Measurements from ENCODE around the gene DPAGT1. TPM values are rescaled to one million over a fixed set of nuclear protein-coding genes. Genes with fewer than 3 reads are reported as not detected.

Gene DPAGT1
- total RNA-seq = 10 to 100 TPM; 34.3 to 65.5 (median 53.1) TPM
- polyA plus RNA-seq = 10 to 100 TPM; 26.8 to 73.9 (median 33.5) TPM
- long read RNA-seq, donor 1, transcript DPAGT1-201 (9 exons, 2,205 nt) = major isoform, 24 of 76 reads
- long read RNA-seq, donor 1, partial matches to known transcripts = 49 of 76 reads
- long read RNA-seq, donor 1, other reads (novel, unspliced or antisense) = 0 of 76 reads
- long read RNA-seq, donor 2, transcript DPAGT1-201 (9 exons, 2,205 nt) = major isoform, 11 of 18 reads
- long read RNA-seq, donor 2, partial matches to known transcripts = 5 of 18 reads
- long read RNA-seq, donor 2, other reads (novel, unspliced or antisense) = 0 of 18 reads
- long read RNA-seq, donor 3, transcript DPAGT1-201 (9 exons, 2,205 nt) = major isoform, 22 of 37 reads
- long read RNA-seq, donor 3, partial matches to known transcripts = 10 of 37 reads
- long read RNA-seq, donor 3, other reads (novel, unspliced or antisense) = 0 of 37 reads
- long read RNA-seq, donor 4, transcript DPAGT1-201 (9 exons, 2,205 nt) = major isoform, 32 of 41 reads
- long read RNA-seq, donor 4, partial matches to known transcripts = 6 of 41 reads
- long read RNA-seq, donor 4, other reads (novel, unspliced or antisense) = 2 of 41 reads
- long read RNA-seq, donor 5, transcript DPAGT1-201 (9 exons, 2,205 nt) = major isoform, 82 of 98 reads
- long read RNA-seq, donor 5, partial matches to known transcripts = 1 of 98 reads
- long read RNA-seq, donor 5, other reads (novel, unspliced or antisense) = 13 of 98 reads
- long read RNA-seq, donor 6, transcript DPAGT1-201 (9 exons, 2,205 nt) = major isoform, 13 of 17 reads
- long read RNA-seq, donor 6, partial matches to known transcripts = 1 of 17 reads
- long read RNA-seq, donor 6, other reads (novel, unspliced or antisense) = 3 of 17 reads
- long read RNA-seq, donor 7, transcript DPAGT1-201 (9 exons, 2,205 nt) = major isoform, 6 of 31 reads
- long read RNA-seq, donor 7, partial matches to known transcripts = 21 of 31 reads
- long read RNA-seq, donor 7, other reads (novel, unspliced or antisense) = 0 of 31 reads
- long read RNA-seq, donor 8, transcript DPAGT1-201 (9 exons, 2,205 nt) = major isoform, 17 of 36 reads
- long read RNA-seq, donor 8, partial matches to known transcripts = 15 of 36 reads
- long read RNA-seq, donor 8, other reads (novel, unspliced or antisense) = 0 of 36 reads
- long read RNA-seq, donor 9, transcript DPAGT1-201 (9 exons, 2,205 nt) = major isoform, 16 of 29 reads
- long read RNA-seq, donor 9, partial matches to known transcripts = 10 of 29 reads
- long read RNA-seq, donor 9, other reads (novel, unspliced or antisense) = 0 of 29 reads
- long read RNA-seq, donor 10, transcript DPAGT1-201 (9 exons, 2,205 nt) = major isoform, 11 of 42 reads
- long read RNA-seq, donor 10, partial matches to known transcripts = 26 of 42 reads
- long read RNA-seq, donor 10, other reads (novel, unspliced or antisense) = 0 of 42 reads

DNA sequence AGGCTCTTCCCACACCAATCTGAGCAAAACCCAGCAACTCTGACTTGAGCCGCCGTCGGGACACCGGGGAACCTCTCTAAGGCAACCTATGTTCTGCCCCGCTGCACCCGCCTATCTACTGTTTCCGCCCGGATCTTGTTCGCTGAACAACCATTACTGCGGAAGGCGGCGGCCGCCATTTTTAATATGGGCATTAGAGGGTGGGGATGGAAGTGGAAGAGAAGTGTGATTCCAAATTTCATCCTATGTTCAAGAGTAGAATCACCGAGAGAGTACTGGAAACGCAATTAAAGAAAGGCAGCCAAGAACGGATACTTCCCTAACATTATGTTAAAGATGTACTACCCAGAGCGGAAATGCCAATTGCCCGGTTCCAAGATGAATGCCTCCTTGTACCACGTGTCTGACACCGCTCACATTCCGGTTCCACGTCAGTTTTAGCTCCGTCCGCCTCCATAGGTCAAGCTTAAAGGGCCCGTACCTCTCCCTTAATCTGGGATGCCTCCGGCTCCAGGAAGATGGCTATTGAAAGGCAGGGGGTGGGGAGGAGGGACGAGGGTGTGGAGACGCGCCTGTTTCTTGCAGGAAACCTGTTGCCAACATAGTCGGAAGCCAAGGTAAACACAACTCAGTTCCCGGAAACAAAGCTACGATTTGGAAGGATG lies at the start of gene DPAGT1:
DPAGT1 (minus strand) TSS at position 95 of the 665 bp plus-strand sequence. CDS start 198 bp downstream, outside the sequence.
- no peaks in the 10 kb centered on the region for H3K9me3 ChIP-seq (replicated peaks in 1 of 3)
- intact Hi-C loops (cut with DNase I) = no loop called here
- H3K4me3 ChIP-seq = peak within 1 kb of the TSS; percentile 28 to 77 (median 74)
- DNase-seq = peak; percentile 89 to 97 (median 93)
- peaks cover 0 to 14% of the 10 kb centered on the region in 2 donors for H3K36me3 ChIP-seq (replicated peaks in 1 of 2)
- peak within 1 kb of the TSS; percentile 66 to 94 (median 86) for H3K27ac ChIP-seq
- no peaks in the 10 kb centered on the region for H3K27me3 ChIP-seq
- TF ChIP-seq POLR2A (IDR thresholded peaks at IDR 0.05) = peak in 1 of 2 donors; percentile 72
- TF ChIP-seq, protein P1, sequence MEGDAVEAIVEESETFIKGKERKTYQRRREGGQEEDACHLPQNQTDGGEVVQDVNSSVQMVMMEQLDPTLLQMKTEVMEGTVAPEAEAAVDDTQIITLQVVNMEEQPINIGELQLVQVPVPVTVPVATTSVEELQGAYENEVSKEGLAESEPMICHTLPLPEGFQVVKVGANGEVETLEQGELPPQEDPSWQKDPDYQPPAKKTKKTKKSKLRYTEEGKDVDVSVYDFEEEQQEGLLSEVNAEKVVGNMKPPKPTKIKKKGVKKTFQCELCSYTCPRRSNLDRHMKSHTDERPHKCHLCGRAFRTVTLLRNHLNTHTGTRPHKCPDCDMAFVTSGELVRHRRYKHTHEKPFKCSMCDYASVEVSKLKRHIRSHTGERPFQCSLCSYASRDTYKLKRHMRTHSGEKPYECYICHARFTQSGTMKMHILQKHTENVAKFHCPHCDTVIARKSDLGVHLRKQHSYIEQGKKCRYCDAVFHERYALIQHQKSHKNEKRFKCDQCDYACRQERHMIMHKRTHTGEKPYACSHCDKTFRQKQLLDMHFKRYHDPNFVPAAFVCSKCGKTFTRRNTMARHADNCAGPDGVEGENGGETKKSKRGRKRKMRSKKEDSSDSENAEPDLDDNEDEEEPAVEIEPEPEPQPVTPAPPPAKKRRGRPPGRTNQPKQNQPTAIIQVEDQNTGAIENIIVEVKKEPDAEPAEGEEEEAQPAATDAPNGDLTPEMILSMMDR (IDR thresholded peaks at IDR 0.05) = no peak
- peaks cover 28 to 33% of the 10 kb centered on the region in 2 donors for H3K4me1 ChIP-seq (replicated peaks in 1 of 2)
- WGBS, 4 donors = 0 to 1% (median 0%) methylated on average over 28 to 32 of the region's 32 CpGs

DNA sequence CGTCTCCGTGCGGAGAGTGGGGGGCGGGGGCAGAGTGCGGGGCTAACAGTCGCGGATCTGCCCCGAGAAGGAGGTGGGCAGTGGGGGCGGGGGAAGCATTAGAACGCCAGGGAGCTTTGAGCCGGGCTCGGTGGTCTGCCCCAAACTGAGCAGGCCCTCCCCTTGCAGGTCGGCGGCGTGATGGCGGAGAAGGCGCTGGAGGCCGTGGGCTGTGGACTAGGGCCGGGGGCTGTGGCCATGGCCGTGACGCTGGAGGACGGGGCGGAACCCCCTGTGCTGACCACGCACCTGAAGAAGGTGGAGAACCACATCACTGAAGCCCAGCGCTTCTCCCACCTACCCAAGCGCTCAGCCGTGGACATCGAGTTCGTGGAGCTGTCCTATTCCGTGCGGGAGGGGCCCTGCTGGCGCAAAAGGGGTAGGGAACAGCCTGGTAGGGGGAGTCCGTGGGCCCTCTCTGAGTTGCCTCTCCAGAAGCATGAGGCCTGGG lies 48.2 kb upstream of the DPAGT1 start:
- intact Hi-C loops (cut with DNase I) = loop anchor here in 1 of 2 donors (10.0 kb wide), 1 partner anchor 45 kb away; no protein-coding TSS in a partner anchor
- peaks cover 11 to 13% of the 10 kb centered on the region in 2 donors for H3K4me1 ChIP-seq (replicated peaks in 1 of 2)
- no peak for DNase-seq

More for the DNA sequence above, 48.2 kb upstream of the DPAGT1 start:
- no peaks in the 10 kb centered on the region for H3K9me3 ChIP-seq (replicated peaks in 1 of 3)
- 26 to 47% (median 39%) methylated on average over 15 to 33 of the region's 33 CpGs for WGBS, 4 donors
- TF ChIP-seq, protein P1 (IDR thresholded peaks at IDR 0.05) = no peak
- TF ChIP-seq POLR2A (IDR thresholded peaks at IDR 0.05) = no peak
- H3K27ac ChIP-seq = no peak overlapping the region
- no peaks in the 10 kb centered on the region for H3K36me3 ChIP-seq (replicated peaks in 1 of 2)
- H3K4me3 ChIP-seq = peak overlapping the region in 1 of 4 donors; percentile 60
- no peaks in the 10 kb centered on the region for H3K27me3 ChIP-seq

Data from adrenal gland (tissue), 19 donors.